A549 (cell line): ENCODE data around the gene OR1D2.
"Not testable (repeated sequence)": the region's sequence is repeated elsewhere in the genome, so short reads cannot be mapped to it uniquely, and the experiment has no call there.

ENCODE experiments used
- EP300 ChIP-seq, 2 experiments: fragments of >200 bp; sonication (Bioruptor Twin); formaldehyde crosslinking; IDR thresholded peaks; 2 replicates in 1 of 2; 3 replicates in 1 of 2; pipeline ENCODE4 v1.6.1; 2016 to 2017
- MYC ChIP-seq: IDR thresholded peaks from 2 replicates; pipeline ENCODE4 v1.6.1; 2012; ENCODE audit warnings: mild to moderate bottlenecking, inconsistent platforms, low read length, improper control_type of control experiment, borderline replicate concordance
- POLR2A ChIP-seq: IDR thresholded peaks from 2 replicates; pipeline ENCODE4 v1.6.1; 2012; ENCODE audit warnings: mild to moderate bottlenecking, low read length
- SREBF2 ChIP-seq: fragments of 450-650 bp; IDR thresholded peaks from 2 replicates; pipeline ENCODE4 v1.6.1; 2014; ENCODE audit warnings: mild to moderate bottlenecking, moderate library complexity
- TF ChIP-seq, protein P1 (sequence below): fragments of >200 bp; sonication (Bioruptor Twin); formaldehyde crosslinking; IDR thresholded peaks from 3 replicates; pipeline ENCODE4 v1.5.1; 2016
- TF ChIP-seq, protein P2 (sequence below): fragments of 450-650 bp; IDR thresholded peaks from 2 replicates; pipeline ENCODE4 v1.6.1; 2014; ENCODE audit warnings: antibody characterized with exemption

- not testable (repeated sequence) for TF ChIP-seq EP300 (IDR thresholded peaks at IDR 0.05); POLR2A; MYC; SREBF2
- TF ChIP-seq, protein P1, sequence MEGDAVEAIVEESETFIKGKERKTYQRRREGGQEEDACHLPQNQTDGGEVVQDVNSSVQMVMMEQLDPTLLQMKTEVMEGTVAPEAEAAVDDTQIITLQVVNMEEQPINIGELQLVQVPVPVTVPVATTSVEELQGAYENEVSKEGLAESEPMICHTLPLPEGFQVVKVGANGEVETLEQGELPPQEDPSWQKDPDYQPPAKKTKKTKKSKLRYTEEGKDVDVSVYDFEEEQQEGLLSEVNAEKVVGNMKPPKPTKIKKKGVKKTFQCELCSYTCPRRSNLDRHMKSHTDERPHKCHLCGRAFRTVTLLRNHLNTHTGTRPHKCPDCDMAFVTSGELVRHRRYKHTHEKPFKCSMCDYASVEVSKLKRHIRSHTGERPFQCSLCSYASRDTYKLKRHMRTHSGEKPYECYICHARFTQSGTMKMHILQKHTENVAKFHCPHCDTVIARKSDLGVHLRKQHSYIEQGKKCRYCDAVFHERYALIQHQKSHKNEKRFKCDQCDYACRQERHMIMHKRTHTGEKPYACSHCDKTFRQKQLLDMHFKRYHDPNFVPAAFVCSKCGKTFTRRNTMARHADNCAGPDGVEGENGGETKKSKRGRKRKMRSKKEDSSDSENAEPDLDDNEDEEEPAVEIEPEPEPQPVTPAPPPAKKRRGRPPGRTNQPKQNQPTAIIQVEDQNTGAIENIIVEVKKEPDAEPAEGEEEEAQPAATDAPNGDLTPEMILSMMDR = not testable (repeated sequence)
- TF ChIP-seq, protein P2, sequence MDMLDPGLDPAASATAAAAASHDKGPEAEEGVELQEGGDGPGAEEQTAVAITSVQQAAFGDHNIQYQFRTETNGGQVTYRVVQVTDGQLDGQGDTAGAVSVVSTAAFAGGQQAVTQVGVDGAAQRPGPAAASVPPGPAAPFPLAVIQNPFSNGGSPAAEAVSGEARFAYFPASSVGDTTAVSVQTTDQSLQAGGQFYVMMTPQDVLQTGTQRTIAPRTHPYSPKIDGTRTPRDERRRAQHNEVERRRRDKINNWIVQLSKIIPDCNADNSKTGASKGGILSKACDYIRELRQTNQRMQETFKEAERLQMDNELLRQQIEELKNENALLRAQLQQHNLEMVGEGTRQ = not testable (repeated sequence)
These were observed 49.4 kb downstream of the OR1D2 start for GRCh38 chr17:3054868-3055267.
